Measurements from ENCODE around the gene DPH5. TPM values are rescaled to one million over a fixed set of nuclear protein-coding genes. Genes with fewer than 3 reads are reported as not detected.

The DPH5 gene
- total RNA-seq, 4 donors from 2014 or later = 13.8 to 32.8 (median 23.6) TPM

GRCh38 chr1:101066260-101066936, 40.8 kb upstream of the DPH5 start:
- TF ChIP-seq POLR2A (IDR thresholded peaks at IDR 0.05) (no peak), CTCF (IDR thresholded peaks at IDR 0.05) (no peak)
- intact Hi-C loops (cut with DNase I) = no loop called here
- no peak for DNase-seq

DNA sequence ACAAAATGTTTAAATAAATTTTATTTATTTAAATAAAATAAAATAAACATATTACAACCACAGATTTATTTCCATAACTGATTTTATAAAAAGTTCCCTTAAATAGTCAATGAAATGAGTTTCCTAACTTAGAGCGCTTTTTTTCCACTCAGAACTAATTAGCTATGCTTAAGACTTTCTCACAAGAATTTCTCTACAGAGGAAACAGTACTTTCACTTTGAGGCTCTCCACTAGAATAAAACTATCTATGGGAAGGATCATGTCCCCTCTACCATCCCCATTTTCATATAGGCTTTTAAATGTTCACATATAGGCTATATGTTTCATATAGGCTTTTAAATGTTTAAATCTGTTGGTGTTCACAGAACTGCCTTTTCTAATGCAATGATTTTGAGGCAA, 40.0 kb upstream of the DPH5 start:
- Histone ChIP-seq H3K4me1 (no peaks in the 10 kb centered on the region), H3K27me3 (no peaks in the 10 kb centered on the region), H3K4me3 (replicated peaks in 1 of 3) (no peak overlapping the region), H3K36me3 (no peaks in the 10 kb centered on the region), H3K9me3 (no peaks in the 10 kb centered on the region), H3K27ac (no peak overlapping the region)
- intact Hi-C loops (cut with DNase I) = no loop called here
- WGBS, 2 donors = 93 to 100% methylated on average over 1 of the region's 1 CpG
- TF ChIP-seq POLR2A (IDR thresholded peaks at IDR 0.05) (no peak), CTCF (IDR thresholded peaks at IDR 0.05) (no peak)
- DNase-seq = no peak

More at GRCh38 chr1:101066260-101066936, 40.8 kb upstream of the DPH5 start:
- no peak overlapping the region for H3K4me3 ChIP-seq (replicated peaks in 1 of 3)
- H3K9me3 ChIP-seq = no peaks in the 10 kb centered on the region
- no peak overlapping the region for H3K27ac ChIP-seq
- no peaks in the 10 kb centered on the region for H3K4me1 ChIP-seq
- H3K36me3 ChIP-seq = no peaks in the 10 kb centered on the region
- no peaks in the 10 kb centered on the region for H3K27me3 ChIP-seq

DNA sequence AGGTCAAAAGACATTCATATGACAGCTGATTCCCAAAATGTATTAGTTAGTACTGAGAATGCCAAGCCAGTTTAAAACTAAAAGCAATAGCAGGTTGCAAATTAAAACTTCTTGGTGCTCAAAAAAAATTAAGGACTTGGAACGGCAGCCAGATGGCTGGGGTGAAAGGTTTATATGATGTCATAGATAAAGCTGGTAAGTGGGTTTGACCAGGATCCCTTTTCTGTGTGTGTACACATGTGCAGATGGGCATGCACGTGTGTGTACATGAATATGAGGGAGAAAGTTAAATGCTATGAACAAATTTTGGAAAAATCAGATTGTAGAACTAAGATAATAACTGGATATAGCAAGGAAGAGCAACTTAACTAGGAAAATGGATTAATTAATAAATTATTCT, 39.1 kb upstream of the DPH5 start:
- DNase-seq = no peak

DNA sequence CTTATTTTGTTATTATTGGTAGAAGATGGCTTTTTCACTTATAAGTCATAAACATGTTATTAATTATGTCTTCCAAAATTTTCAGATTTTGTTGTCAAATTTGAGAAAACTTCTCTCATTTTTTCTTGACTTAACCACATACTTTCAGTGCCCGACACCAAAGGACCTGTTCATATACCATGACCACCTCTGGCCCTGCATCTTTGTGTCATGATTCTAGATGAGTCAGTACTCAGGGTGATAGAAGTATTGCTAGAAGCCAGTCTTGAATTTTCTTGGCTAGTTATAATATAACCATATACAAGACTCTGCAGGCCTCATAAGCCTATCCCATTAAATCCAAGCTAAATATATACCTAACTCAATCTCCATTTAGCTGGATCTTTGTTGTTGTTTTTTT, 35.4 kb upstream of the DPH5 start:
- no peak for DNase-seq
- H3K4me3 ChIP-seq (replicated peaks in 1 of 3) = no peak overlapping the region
- no peaks in the 10 kb centered on the region for H3K27me3 ChIP-seq
- intact Hi-C loops (cut with DNase I) = no loop called here
- 96% methylated on average over 1 of the region's 1 CpG for WGBS, 2 donors
- no peaks in the 10 kb centered on the region for H3K36me3 ChIP-seq
- H3K9me3 ChIP-seq = no peaks in the 10 kb centered on the region
- no peaks in the 10 kb centered on the region for H3K4me1 ChIP-seq
- TF ChIP-seq CTCF (IDR thresholded peaks at IDR 0.05) = no peak
- no peak overlapping the region for H3K27ac ChIP-seq

More for the DNA sequence above, 39.1 kb upstream of the DPH5 start:
- TF ChIP-seq CTCF (IDR thresholded peaks at IDR 0.05) (no peak), POLR2A (IDR thresholded peaks at IDR 0.05) (no peak)
- H3K4me3 ChIP-seq (replicated peaks in 1 of 3) = no peak overlapping the region
- no peaks in the 10 kb centered on the region for H3K9me3 ChIP-seq
- WGBS, 2 donors = 75 to 82% methylated on average over 2 of the region's 2 CpGs
- H3K27me3 ChIP-seq = no peaks in the 10 kb centered on the region
- H3K4me1 ChIP-seq = no peaks in the 10 kb centered on the region
- no peak overlapping the region for H3K27ac ChIP-seq
- intact Hi-C loops (cut with DNase I) = no loop called here
- H3K36me3 ChIP-seq = no peaks in the 10 kb centered on the region

DNA sequence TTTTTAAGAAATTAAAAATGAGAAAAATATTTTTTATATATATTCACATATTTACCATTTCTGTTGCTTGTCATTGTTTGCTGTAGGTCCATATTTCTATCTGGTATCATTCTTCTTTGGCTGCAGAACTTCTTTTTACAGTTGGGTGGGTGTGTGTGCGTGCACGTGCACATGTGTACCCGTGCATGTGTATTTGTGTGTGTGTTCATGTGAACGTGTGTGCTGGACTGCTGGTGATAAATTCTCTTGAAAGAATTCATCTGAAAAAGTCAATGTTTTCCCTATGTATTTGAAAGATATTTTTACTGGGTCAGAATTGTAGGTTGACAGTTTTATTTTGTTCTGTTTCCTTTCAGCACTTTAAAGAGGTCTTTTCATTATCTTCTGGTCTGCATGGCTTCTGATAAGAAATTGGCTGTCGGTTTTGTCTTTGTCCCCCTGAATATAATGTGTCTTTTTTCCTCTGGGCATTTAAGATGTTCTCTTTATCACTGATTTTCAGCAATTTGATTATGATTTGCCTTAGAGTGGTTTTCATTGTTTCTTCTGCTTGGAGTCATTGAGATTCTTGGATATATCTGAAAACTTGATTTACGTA, 34.5 kb upstream of the DPH5 start:
- Histone ChIP-seq H3K36me3 (no peaks in the 10 kb centered on the region), H3K27me3 (no peaks in the 10 kb centered on the region), H3K9me3 (no peaks in the 10 kb centered on the region), H3K4me1 (no peaks in the 10 kb centered on the region), H3K27ac (no peak overlapping the region), H3K4me3 (replicated peaks in 1 of 3) (no peak overlapping the region)
- 90 to 92% methylated on average over 6 of the region's 6 CpGs for WGBS, 2 donors
- intact Hi-C loops (cut with DNase I) = no loop called here
- TF ChIP-seq CTCF (IDR thresholded peaks at IDR 0.05) (no peak), POLR2A (IDR thresholded peaks at IDR 0.05) (no peak)
- no peak for DNase-seq
